Kasumi-1 (cell line): Measurements from ENCODE around the gene FCF1.
"Not testable (repeated sequence)": the region's sequence is repeated elsewhere in the genome, so short reads cannot be mapped to it uniquely, and the experiment has no call there.

Experiments
- DNase-seq, 2 experiments: peaks; one replicate each; lab custom pipeline; 2025; lab: John Stamatoyannopoulos, UW

FCF1 gene

GRCh38 chr14:74698465-74698864, 14.5 kb upstream of the FCF1 start:
- no peak for DNase-seq

GRCh38 chr14:74702293-74702692, 10.7 kb upstream of the FCF1 start:
- no peak for DNase-seq

DNA sequence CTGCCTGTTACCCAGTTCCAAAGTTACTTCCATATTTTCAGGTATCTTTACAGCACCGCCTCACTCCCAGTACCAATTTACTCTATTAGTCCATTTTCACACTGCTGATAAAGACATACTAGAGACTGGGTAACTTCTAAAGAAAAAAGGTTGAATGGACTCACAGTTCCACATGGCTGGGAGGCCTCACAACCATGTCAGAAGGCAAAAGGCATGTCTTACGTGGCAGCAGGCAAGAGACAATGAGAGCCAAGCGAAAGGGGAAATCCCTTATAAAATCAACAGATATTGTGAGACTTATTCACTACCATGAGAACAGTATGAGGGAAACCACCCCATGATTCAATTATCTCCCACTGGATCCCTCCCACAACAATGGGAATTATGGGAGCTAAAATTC, 9.9 kb upstream of the FCF1 start:
- no peak for DNase-seq

GRCh38 chr14:74704656-74705055, 8.3 kb upstream of the FCF1 start:
- no peak for DNase-seq

GRCh38 chr14:74705613-74706500, 7.1 kb upstream of the FCF1 start:
- no peak for DNase-seq

- no peak for DNase-seq
Observed at GRCh38 chr14:74710480-74710879, 2.5 kb upstream of the FCF1 start.

- no peak for DNase-seq
Observed at GRCh38 chr14:74711651-74712050, 1.3 kb upstream of the FCF1 start.

DNA sequence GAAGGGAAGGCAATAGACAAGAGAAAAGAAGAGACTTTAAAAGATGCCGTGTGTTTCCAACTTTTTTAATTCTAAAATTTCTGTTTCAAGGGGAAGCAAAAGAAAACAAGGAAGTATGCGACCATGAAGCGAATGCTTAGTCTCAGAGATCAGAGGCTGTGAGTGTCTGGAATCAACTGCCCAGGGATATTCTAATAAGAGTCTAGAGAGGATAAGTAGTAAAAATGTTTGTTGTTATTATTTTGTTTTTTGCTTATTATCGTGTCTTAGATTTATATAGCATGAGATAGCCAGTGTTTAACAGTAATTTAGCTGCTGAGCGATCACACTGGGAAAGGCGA, 421 bp downstream of the FCF1 start:
- no peak for DNase-seq

DNA sequence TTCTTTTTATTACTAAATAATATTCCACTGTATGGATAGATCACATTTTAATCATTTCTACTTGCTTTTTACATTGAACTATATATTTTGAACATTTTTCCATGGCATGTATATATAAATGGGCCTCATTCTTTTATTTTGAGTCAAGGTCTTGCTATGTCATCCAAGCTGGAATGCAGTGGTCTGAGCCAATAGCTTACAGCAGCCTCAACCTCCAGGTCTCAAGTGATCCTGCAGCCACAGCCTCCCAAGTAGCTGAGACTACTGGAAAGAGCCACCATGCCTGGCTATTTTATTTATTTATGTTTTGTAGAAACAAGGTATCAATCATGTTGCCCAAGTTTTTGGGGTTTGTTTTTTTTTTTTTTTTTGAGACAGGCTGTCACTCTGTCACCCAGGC, 7.6 kb downstream of the FCF1 start:
- no peak for DNase-seq

DNA sequence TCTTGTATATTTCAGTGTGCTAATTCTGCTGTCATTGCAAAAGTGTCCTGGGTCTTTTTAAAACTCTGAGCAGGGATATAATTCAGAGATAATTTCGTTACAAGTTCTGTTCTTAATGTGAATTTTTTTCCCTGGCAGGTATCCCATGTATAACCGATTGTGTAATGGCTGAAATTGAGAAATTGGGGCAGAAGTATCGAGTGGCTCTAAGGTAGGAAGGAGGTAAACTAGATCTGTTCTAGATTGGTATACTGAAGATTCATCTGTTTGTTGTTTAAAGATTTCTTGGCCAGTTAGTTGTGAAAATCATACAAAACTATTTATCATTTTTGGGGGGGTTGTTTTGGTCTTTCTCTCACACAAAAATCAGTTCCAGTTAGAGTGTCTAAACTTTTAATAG, 10.2 kb downstream of the FCF1 start:
- no peak for DNase-seq

DNA sequence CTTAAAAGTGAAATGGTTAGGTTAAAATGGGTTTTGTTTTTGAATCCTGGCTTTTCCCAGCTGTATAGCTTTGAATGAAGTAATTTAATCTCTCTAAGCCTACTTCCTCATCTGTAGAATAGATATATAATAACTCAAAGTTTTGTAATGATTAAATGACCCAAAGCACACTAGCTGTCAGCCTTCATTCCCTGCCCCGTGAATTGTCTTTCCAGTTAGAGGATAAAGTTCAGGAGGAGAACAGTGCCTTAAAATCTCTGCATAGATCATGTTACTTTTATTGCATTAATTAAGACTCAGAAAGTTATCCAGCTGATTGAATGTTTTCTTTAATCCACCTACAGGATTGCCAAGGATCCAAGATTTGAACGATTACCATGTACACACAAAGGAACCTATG, 19.4 kb downstream of the FCF1 start:
- no peak for DNase-seq

DNA sequence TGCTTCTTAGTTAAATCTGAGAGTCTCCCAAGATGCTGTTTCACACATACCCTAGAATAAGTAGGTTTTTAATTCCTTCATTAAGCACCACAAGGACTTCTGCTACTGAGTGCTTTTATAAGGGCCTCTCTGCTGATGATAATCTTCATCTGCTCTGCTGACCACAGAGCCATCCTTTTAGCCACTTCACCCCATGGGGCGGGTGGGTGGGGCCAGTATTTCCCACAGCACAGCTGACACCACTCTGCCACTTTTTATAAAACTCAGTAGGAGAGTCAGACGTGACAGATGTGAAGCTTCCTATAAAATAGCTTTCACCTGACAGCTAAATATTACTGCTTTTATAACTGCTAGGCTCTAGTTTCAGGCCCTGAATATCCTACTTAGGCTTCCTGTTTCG, 20.3 kb downstream of the FCF1 start:
- DNase-seq = no peak

DNA sequence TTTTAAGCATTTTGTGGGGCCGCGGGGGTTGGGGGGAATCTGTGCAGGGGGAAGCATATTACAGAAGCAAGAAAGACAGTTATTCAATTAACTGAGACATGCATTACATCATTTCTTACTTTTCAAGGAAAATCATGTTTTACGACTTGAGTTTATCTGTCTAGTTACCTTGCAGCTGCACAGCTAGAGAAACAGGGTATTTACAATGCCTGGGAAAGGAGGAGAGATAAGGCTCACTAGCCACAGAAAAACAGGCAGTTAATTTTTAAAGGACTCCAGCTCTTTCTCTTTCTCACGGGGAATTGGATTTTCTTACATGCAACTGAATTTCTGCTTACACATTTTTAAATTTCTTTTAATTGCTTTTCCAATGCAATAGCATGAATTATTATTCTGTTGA, 22.2 kb downstream of the FCF1 start:
- no peak for DNase-seq

DNA sequence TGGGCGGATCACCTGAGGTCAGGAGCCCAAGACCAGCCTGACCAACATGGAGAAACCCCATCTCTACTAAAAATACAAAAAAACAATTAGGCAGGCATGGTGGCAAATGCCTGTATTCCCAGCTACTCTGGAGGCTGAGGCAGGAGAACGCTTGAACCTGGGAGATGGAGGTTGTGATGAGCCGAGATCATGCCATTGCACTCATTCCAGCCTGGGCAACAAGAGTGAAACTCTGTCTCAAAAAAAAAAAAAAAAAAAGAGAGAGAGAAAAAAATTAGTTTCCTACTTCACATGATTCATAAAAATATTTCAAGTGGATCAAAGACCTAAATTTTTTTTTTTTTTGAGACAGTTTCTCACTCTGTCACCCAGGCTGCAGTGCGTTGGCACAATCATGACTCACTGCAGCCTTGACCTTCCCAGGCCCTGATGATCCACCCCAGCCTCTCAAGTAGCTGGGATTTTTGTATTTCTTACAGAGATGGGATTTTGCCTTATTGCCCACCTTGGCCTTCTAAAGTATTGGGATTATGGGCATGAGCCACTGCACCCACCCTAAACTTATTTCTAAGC, 24.9 kb downstream of the FCF1 start:
- DNase-seq = no peak

DNA sequence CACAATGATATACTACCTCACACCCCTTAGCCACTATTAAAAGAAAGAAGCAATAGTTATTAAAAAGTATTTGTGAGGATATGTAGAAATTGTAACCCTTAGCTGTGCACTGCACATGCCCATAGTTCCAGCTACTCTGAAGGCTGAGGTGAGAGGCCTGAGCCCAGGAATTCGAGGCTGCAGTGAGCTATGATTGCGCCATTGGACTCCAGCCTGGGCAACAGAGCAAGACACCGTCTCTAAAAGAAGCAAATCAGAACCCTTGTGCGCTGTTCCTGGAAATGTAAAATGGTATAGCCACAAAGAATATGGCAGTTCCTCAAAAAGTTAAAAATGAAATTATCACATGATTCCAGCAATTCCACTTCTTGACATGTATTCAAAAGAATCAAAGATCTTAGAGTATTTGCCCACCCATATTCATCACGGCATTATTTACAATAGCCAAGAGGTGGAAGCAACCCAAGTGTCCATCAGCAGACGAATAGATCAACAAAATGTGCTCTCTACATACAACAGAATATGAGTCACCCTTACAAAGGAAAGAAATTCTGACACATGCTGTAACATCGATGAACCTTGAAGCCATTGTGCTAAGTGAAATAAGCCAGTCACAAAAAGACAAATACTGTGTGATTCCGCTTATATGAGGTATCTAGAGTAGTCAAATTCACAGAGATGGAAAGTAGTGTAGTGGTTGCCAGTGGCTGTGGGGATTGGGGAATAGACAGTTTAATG, 26.5 kb downstream of the FCF1 start:
- DNase-seq = no peak

DNA sequence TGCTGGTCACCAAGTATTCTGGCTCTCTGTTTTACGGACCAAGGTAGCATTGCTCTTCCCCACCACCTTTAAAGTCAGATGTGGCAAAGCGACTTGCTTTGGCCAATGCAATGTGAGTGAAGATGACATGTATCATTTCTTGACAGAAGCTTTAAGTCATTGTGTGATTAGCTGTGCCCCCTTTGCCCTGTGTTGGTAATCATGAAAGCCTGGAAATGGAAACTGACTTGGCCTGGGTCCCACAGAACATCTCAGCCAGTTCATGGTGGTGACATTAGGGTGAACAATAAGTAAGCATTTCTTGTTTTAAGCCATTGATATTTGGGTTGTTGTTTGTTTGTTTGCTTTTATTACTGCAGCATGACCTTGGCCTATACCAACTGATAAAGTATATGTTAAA, 34.3 kb downstream of the FCF1 start:
- no peak for DNase-seq

DNA sequence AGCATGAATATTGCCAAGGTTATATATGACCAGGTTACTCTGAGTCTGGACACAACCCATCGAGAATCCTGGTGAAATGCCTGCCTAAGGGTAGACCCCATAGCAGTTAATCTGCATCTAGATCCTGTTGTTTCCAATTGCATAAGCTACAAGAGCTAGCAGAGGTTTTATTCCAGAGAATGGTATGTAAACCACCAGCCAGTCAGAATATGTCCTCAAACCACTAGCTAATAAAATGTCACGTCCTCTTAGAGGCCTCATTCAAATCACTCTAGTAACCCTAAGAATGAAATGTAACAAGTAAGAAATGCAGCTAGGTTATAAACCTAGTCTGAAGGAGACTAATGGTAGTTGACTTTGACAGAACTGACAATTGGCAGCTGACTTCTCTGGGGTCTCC, 41.2 kb downstream of the FCF1 start:
- DNase-seq = no peak

DNA sequence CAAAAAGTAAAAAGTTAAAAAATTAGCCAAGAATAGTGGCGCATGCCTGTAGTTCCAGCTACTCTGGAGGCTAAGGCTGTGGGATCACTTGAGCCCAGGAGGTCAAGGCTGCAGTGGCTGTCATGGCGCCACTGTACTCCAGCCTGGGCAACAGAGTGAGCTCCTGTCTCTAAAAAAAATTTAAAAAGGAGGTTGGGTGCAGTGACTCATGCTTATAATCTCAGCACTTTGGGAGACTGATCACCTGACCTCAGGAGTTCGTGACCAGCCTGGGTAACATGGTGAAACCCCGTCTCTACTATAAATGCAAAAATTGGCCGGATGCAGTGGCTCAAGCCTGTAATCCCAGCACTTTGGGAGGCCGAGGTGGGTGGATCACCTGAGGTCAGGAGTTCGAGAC, 42.0 kb downstream of the FCF1 start:
- DNase-seq = no peak

- no peak for DNase-seq
Observed at GRCh38 chr14:74756326-74756725, 43.4 kb downstream of the FCF1 start.

DNA sequence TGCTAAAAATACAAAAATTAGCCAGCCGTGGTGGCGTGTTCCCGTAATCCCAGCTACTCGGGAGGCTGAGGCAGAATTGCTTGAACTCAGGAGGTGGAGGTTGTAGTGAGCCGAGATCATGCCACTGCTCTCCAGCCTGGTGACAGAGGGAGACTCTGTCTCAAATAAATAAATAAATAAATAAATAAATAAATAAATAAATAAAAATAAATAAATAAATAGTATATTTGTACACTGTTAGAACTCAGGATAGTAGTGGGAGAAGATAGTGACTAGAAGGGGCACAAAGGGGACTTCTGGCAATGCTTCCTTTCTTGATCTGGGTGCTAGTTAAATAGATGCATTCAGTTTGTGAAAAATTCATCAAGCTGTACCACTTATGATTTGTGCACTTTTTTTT, 45.6 kb downstream of the FCF1 start:
- not testable (repeated sequence) for DNase-seq

DNA sequence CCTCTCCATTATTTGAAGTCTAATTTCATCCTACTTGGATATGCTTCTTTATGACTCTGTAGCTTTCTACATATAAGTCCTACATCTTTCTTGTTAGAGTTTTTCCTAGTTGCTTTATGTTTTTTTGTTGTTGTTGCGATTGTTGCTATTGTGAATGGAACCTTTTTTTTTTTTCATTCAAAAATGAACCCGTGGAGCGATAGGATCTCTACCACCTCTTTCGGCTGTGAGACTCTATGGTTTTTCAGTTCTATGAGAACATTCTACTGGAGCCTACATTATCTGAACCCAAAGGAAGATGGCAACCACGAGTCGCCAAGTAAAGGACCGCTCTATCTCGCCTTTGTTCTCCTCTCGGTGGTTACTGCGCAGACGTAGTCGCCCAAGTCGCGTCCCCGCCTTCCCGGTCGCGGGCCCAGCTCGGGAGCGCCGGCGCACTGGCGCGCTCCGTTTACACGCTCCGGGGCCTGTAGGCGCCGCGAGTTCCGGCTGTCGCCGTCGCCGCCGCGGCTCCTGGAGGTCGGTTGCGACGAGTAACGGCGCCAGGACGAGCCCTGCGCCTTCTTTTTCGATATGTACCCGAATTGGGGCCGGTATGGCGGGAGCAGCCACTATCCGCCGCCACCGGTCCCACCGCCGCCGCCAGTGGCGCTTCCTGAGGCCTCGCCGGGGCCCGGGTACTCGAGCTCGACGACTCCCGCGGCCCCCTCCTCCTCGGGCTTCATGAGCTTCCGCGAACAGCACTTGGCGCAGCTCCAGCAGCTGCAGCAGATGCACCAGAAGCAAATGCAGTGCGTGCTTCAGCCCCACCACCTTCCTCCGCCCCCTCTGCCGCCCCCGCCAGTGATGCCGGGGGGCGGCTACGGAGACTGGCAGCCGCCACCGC, 50.2 kb downstream of the FCF1 start, which contains the start of gene YLPM1:
TSS of gene YLPM1 (plus strand) at position 400 of the 886 bp plus-strand sequence. CDS start at position 574, 174 bp downstream.
- DNase-seq = peak; percentile 99
